Aorta (tissue), 5 donors: ENCODE measurements around the gene F8A3. TPM values are rescaled to one million over a fixed set of nuclear protein-coding genes. Genes with fewer than 3 reads are reported as not detected.

Source experiments
- ATAC-seq: fragments of 200-7000 bp; cut with Tn5 transposase; one replicate; pipeline ENCODE4 v1.9.1; 2022; ENCODE audit warnings: moderate library complexity; ENCODE audit not compliant: low FRiP score
- DNase-seq, 2 donors: peaks; one replicate each; pipeline ENCODE4 v3.0.0-alpha.2; 2020
- H3K27ac ChIP-seq, 2 donors: one replicate each; pipeline ENCODE4 v1.5.1; 2013; ENCODE audit warnings: low read length in 2 of 2, mild to moderate bottlenecking in 2 of 2, moderate library complexity in 2 of 2, control low read depth in 1 of 2, inconsistent platforms in 1 of 2, low read depth in 1 of 2
- H3K27me3 ChIP-seq, 2 donors: one replicate each; pipeline ENCODE4 v1.6.1; 2013; ENCODE audit warnings: control low read depth in 1 of 2, low read length in 1 of 2, mild to moderate bottlenecking in 1 of 2, moderate library complexity in 1 of 2; ENCODE audit not compliant: insufficient read depth in 2 of 2, control insufficient read depth in 1 of 2
- H3K36me3 ChIP-seq, 2 donors: one replicate each; pipeline ENCODE4 v1.6.1; 2013; ENCODE audit warnings: control low read depth in 1 of 2, low read length in 1 of 2, mild to moderate bottlenecking in 1 of 2; ENCODE audit not compliant: insufficient read depth in 2 of 2, control insufficient read depth in 1 of 2
- H3K4me1 ChIP-seq, 2 donors: one replicate each; pipeline ENCODE4 v1.6.1; 2013; ENCODE audit warnings: low read length in 2 of 2, control low read depth in 1 of 2, mild to moderate bottlenecking in 1 of 2, moderate library complexity in 1 of 2; ENCODE audit not compliant: insufficient read depth in 2 of 2, control insufficient read depth in 1 of 2
- H3K4me3 ChIP-seq, 2 donors: one replicate each; pipeline ENCODE4 v1.5.1; 2013; ENCODE audit warnings: low read length in 2 of 2, control low read depth in 1 of 2, mild to moderate bottlenecking in 1 of 2
- H3K9me3 ChIP-seq: one replicate; pipeline ENCODE4 v1.6.1; 2013; ENCODE audit warnings: mild to moderate bottlenecking, low read length; ENCODE audit not compliant: control insufficient read depth
- WGBS, 2 donors: extraction: QIAGEN DNeasy Blood & Tissue Kit; methylation state at CpG; one replicate each; pipeline ENCODE4 v1.1.7; 2013; 5-methylcytosine and 5-hydroxymethylcytosine counted together
- intact Hi-C, 2 donors: fragments of 100-400 bp; cut with DNase I; formaldehyde crosslinking; loops; one replicate each; pipeline versions ENCODE4 v1.14.2 to v1.15.0; 2022
- microRNA-seq, 2 donors: library from miRNA; unstranded; fragments of <30 nt; microRNA quantifications; one replicate each; pipeline ENCODE4 v1.2.0, GENCODE V29; 2020
- polyA plus RNA-seq, 2 donors: library from polyadenylated mRNA; stranded (reverse); fragments of 200-250 nt; gene quantifications; one replicate each; pipeline ENCODE4 v1.2.3, GENCODE V29; 2013
- total RNA-seq, 2 donors: library from RNA; stranded (reverse); fragmentation: NEBNext Ultra II Directional; extraction: Animal tissue kit (Norgen Biotek cat#: 25700); gene quantifications; one replicate each; pipeline ENCODE4 v1.2.1, GENCODE V29; 2021
- donor health status: healthy with polysubstance abuse.
- donor health status: Bipolar disorder and iron deficiency.
- donor health status: DM: no; HTN: no; CAD: no.
- donor health status: DM: no; HTN: no; CAD: no.
- donor health status: DM: yes; HTN: yes; CAD: no.

The F8A3 gene
- total and polyA plus RNA-seq, 4 donors: 0.39 to 4.1 (median 1.7) TPM; not detected in 1

DNA sequence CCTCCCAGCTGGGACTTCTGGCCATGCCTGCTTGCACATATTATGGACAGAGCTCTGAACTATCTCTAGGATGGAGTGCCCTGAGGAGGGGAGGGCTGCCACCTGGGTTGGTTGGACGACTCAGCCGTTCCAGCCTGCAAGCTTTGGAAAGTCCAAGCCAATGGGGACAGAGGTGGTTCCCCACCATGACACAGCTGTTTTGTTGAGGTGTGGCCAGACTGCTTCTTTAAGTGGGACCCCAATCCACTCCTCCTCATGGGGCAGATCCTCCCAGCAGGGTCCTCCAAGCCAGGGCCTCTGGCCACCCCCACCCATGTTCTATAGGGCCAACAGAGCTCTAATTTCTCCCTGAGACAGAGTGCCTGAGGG is 22.7 kb downstream of the F8A3 start:
- DNase-seq (no peak), ATAC-seq (no peak)
- Histone ChIP-seq H3K36me3 (no peaks in the 10 kb centered on the region), H3K4me3 (no peak overlapping the region), H3K27me3 (no peaks in the 10 kb centered on the region), H3K4me1 (no peaks in the 10 kb centered on the region), H3K27ac (no peak overlapping the region), H3K9me3 (no peaks in the 10 kb centered on the region)
- intact Hi-C loops: no loop called here
- WGBS, 2 donors: 84 to 98% methylated on average over 2 of the region's 2 CpGs

DNA sequence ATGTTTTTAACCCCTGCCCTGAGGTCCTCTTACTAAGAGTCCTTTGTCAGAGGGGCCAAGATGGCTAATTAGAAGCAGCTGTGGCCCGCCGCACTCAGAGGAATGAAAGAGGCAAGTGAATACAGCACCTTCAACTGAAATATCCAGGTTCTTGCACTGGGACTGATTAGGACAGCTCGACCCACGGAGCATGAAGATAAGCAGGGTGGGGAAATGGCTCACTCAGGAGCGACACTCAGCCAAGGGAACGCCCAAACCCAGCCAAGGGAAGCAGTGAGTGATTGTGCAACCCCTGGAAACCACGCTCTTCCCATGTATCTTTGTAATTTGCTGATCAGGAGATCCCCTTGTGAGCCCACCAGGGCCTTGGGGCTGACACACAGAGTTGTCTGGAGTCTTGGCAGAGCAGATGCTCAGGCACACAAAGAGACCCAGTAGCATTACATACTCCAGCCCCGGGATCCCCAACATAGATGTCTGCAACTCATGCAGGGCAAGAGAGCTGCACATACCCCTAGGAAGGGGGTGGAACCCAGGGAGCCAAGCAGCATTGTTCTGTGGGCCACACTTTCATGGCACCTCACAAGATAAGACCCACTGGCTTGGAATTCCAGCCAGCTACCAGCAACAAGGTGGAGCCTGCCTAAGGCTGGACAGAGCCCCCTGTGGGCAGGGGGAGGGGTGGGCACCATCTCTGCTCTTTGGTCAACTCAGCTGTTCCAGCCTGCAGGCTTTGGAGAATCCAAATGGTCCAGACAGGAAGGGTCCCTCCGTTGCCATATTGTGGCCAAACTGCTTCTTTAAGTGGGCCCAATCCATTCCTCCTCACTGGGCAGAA is 23.3 kb downstream of the F8A3 start:
- intact Hi-C loops: no loop called here
- no peaks in the 10 kb centered on the region for H3K9me3 ChIP-seq
- H3K36me3 ChIP-seq: no peaks in the 10 kb centered on the region
- no peaks in the 10 kb centered on the region for H3K27me3 ChIP-seq
- no peak overlapping the region for H3K4me3 ChIP-seq
- no peak overlapping the region for H3K27ac ChIP-seq
- no peaks in the 10 kb centered on the region for H3K4me1 ChIP-seq
- 58 to 74% methylated on average over 9 of the region's 9 CpGs for WGBS, 2 donors
- ATAC-seq (peak; percentile 33), DNase-seq (no peak)

DNA sequence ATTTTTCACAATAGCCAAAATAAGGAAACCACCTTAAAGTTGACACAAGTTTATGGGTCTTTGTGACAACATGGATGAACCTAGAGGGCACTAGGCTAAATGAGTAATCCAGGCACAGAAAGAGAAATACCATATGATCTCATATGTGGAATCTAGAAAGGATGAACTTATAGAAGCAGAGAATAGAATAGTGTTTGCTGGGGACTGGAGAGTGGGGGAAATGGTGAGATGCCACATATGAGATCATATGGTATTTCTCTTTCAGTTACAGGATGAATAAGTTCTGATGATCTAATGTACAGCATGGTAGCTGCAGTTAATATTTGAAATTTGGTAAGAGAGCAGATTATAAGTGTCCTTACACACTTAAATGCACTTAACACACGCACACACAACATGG is 40.7 kb downstream of the F8A3 start:
- Histone ChIP-seq H3K4me1 (no peaks in the 10 kb centered on the region), H3K27me3 (no peaks in the 10 kb centered on the region), H3K27ac (no peak overlapping the region), H3K4me3 (no peak overlapping the region), H3K9me3 (no peaks in the 10 kb centered on the region), H3K36me3 (no peaks in the 10 kb centered on the region)
- DNase-seq (no peak), ATAC-seq (no peak)
- intact Hi-C loops: no loop called here
- WGBS, 2 donors: 56 to 100% methylated on average over 1 of the region's 1 CpG

Small RNA genes lying within 50 kb of the gene (microRNA-seq; reads per million reads assigned to microRNA genes)
- 0 reads per million in 2 donors for gene MIR1184-3

Other genes starting within 250 kb of the F8A3 start
- 10 to 100 TPM; 24.6 to 31.3 TPM for gene VBP1, start 242.2 kb downstream of the F8A3 start, total RNA-seq
- 10 to 100 TPM; 32.7 to 40.3 TPM for gene VBP1, start 242.2 kb downstream of the F8A3 start, polyA plus RNA-seq
- gene RAB39B, start 194.1 kb downstream of the F8A3 start, total RNA-seq: under 1 TPM; 0.52 to 0.72 TPM
- gene RAB39B, start 194.1 kb downstream of the F8A3 start, polyA plus RNA-seq: under 1 TPM; 0.03 to 0.50 TPM
- gene CLIC2, start 124.0 kb downstream of the F8A3 start, total RNA-seq: 10 to 100 TPM; 17.0 to 43.6 TPM
- 1 to 10 TPM; 3.5 to 9.0 TPM for gene CLIC2, start 124.0 kb downstream of the F8A3 start, polyA plus RNA-seq
- not detected for gene F8A2, start 76.5 kb downstream of the F8A3 start, total RNA-seq
- not detected for gene F8A2, start 76.5 kb downstream of the F8A3 start, polyA plus RNA-seq
- gene SPRY3, start 154.0 kb upstream of the F8A3 start, total RNA-seq: 1 to 10 TPM; 2.5 to 2.6 TPM
- gene SPRY3, start 154.0 kb upstream of the F8A3 start, polyA plus RNA-seq: under 1 TPM; under 0.01 to 0.36 TPM
- gene TMLHE, start 154.3 kb upstream of the F8A3 start, total RNA-seq: 10 to 100 TPM; 18.4 to 22.5 TPM
- 10 to 100 TPM in 1 of 2 donors, 1 to 10 TPM in 1; 7.1 to 13.0 TPM for gene TMLHE, start 154.3 kb upstream of the F8A3 start, polyA plus RNA-seq